H1 (cell line): ENCODE results near the gene CSTF3. TPM values are rescaled to one million over a fixed set of nuclear protein-coding genes. Genes with fewer than 3 reads are reported as not detected.

Experiments used
- BCL11A ChIP-seq, 2 experiments: IDR thresholded peaks; one replicate each; pipeline ENCODE4 v1.6.1; 2011; ENCODE audit warnings: low read depth in 2 of 2, low read length in 2 of 2, mild to moderate bottlenecking in 2 of 2
- CBX5 ChIP-seq: fragments of 300-800, 300-1000 bp; sonication (generic); IDR thresholded peaks from 2 replicates; pipeline ENCODE4 v1.7.1; 2016; ENCODE audit warnings: antibody characterized with exemption, low read length, low read depth
- CHD1 ChIP-seq: IDR thresholded peaks from 2 replicates; pipeline ENCODE4 v1.6.1; 2012; ENCODE audit warnings: low read depth, low read length, improper control_type of control experiment
- EGR1 ChIP-seq: IDR thresholded peaks from 2 replicates; pipeline ENCODE4 v1.6.1; 2011; ENCODE audit warnings: low read depth, low read length, borderline replicate concordance
- HDAC2 ChIP-seq, 2 experiments: fragments of 300-600 bp in 1 of 2; sonication (generic) in 1 of 2; IDR thresholded peaks; 2 replicates each; pipeline ENCODE4 v1.6.1; 2011 to 2012; ENCODE audit warnings: low read depth in 2 of 2, low read length in 2 of 2, mild to moderate bottlenecking in 2 of 2, moderate library complexity in 2 of 2, borderline replicate concordance in 1 of 2, inconsistent platforms in 1 of 2
- NRF1 ChIP-seq: IDR thresholded peaks from 2 replicates; pipeline ENCODE4 v1.6.1; 2011; ENCODE audit warnings: mild to moderate bottlenecking, low read depth, low read length, improper control_type of control experiment
- SIRT6 ChIP-seq: IDR thresholded peaks from one replicate; pipeline ENCODE4 v1.7.1; 2012; ENCODE audit warnings: low read length, inconsistent platforms
- polyA plus RNA-seq, 7 experiments: library from polyadenylated mRNA; depleted of rRNA in 3 of 7; stranded (reverse) in 5 of 7; unstranded in 2 of 7; fragments of >200 nt in 5 of 7; fragments of 200-250 nt in 2 of 7; gene quantifications; 1 replicate in 5 of 7; 2 replicates in 1 of 7; 4 replicates in 1 of 7; pipeline versions ENCODE4 v1.2.1 to v1.2.3, GENCODE V29; 2011 to 2013; ENCODE audit warnings: missing spikeins in 2 of 7, mixed read lengths in 2 of 7
- total RNA-seq: library from RNA; stranded (reverse); fragmentation: NEBNext Ultra II Directional; extraction: Animal tissue kit (Norgen Biotek cat#: 25700); gene quantifications from 2 replicates; pipeline ENCODE4 v1.2.1, GENCODE V29; 2021
- TF ChIP-seq, protein P1 (sequence below): fragments of 300-600 bp; sonication (generic); IDR thresholded peaks from 2 replicates; pipeline ENCODE4 v1.7.1; 2012; ENCODE audit warnings: low read length, moderate library complexity, mild to moderate bottlenecking, inconsistent platforms; ENCODE audit not compliant: insufficient replicate concordance
- TF ChIP-seq, protein P2 (sequence below): IDR thresholded peaks from 2 replicates; pipeline ENCODE4 v1.6.1; 2012; ENCODE audit warnings: low read length, inconsistent platforms

CSTF3 gene
- total and polyA plus RNA-seq, 2 of the 8 experiments (the other 6 are each of a cell fraction or from before 2014, with no cell fraction given) = 22.3 to 54.7 TPM

DNA sequence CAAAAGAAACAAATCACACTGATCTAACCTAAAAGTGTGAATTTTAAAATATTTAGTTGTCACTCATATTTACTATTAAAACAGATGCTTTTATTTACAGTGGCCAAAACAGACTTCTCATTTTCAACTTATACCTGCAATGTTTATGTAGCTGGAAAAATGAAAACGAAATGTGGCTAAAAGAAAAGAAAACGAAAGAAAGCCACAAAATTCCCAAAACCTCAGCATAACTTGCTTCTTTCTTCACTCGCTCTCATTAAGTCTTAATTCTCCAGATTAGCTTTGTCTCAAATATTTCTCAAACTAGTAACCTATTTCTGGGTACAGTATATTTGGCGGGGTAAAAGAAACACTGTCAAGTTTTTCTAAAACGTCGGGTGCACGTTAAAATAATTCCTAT is 693 bp downstream of the CSTF3 start (continued):
- TF ChIP-seq, protein P1, sequence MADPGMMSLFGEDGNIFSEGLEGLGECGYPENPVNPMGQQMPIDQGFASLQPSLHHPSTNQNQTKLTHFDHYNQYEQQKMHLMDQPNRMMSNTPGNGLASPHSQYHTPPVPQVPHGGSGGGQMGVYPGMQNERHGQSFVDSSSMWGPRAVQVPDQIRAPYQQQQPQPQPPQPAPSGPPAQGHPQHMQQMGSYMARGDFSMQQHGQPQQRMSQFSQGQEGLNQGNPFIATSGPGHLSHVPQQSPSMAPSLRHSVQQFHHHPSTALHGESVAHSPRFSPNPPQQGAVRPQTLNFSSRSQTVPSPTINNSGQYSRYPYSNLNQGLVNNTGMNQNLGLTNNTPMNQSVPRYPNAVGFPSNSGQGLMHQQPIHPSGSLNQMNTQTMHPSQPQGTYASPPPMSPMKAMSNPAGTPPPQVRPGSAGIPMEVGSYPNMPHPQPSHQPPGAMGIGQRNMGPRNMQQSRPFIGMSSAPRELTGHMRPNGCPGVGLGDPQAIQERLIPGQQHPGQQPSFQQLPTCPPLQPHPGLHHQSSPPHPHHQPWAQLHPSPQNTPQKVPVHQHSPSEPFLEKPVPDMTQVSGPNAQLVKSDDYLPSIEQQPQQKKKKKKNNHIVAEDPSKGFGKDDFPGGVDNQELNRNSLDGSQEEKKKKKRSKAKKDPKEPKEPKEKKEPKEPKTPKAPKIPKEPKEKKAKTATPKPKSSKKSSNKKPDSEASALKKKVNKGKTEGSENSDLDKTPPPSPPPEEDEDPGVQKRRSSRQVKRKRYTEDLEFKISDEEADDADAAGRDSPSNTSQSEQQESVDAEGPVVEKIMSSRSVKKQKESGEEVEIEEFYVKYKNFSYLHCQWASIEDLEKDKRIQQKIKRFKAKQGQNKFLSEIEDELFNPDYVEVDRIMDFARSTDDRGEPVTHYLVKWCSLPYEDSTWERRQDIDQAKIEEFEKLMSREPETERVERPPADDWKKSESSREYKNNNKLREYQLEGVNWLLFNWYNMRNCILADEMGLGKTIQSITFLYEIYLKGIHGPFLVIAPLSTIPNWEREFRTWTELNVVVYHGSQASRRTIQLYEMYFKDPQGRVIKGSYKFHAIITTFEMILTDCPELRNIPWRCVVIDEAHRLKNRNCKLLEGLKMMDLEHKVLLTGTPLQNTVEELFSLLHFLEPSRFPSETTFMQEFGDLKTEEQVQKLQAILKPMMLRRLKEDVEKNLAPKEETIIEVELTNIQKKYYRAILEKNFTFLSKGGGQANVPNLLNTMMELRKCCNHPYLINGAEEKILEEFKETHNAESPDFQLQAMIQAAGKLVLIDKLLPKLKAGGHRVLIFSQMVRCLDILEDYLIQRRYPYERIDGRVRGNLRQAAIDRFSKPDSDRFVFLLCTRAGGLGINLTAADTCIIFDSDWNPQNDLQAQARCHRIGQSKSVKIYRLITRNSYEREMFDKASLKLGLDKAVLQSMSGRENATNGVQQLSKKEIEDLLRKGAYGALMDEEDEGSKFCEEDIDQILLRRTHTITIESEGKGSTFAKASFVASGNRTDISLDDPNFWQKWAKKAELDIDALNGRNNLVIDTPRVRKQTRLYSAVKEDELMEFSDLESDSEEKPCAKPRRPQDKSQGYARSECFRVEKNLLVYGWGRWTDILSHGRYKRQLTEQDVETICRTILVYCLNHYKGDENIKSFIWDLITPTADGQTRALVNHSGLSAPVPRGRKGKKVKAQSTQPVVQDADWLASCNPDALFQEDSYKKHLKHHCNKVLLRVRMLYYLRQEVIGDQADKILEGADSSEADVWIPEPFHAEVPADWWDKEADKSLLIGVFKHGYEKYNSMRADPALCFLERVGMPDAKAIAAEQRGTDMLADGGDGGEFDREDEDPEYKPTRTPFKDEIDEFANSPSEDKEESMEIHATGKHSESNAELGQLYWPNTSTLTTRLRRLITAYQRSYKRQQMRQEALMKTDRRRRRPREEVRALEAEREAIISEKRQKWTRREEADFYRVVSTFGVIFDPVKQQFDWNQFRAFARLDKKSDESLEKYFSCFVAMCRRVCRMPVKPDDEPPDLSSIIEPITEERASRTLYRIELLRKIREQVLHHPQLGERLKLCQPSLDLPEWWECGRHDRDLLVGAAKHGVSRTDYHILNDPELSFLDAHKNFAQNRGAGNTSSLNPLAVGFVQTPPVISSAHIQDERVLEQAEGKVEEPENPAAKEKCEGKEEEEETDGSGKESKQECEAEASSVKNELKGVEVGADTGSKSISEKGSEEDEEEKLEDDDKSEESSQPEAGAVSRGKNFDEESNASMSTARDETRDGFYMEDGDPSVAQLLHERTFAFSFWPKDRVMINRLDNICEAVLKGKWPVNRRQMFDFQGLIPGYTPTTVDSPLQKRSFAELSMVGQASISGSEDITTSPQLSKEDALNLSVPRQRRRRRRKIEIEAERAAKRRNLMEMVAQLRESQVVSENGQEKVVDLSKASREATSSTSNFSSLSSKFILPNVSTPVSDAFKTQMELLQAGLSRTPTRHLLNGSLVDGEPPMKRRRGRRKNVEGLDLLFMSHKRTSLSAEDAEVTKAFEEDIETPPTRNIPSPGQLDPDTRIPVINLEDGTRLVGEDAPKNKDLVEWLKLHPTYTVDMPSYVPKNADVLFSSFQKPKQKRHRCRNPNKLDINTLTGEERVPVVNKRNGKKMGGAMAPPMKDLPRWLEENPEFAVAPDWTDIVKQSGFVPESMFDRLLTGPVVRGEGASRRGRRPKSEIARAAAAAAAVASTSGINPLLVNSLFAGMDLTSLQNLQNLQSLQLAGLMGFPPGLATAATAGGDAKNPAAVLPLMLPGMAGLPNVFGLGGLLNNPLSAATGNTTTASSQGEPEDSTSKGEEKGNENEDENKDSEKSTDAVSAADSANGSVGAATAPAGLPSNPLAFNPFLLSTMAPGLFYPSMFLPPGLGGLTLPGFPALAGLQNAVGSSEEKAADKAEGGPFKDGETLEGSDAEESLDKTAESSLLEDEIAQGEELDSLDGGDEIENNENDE = no peak
- no peak for TF ChIP-seq HDAC2 (IDR thresholded peaks at IDR 0.05; ENCODE audit: borderline replicate concordance in 1 of 2, low read depth in 2 of 2, low read length in 2 of 2)
- no peak for TF ChIP-seq EGR1
- no peak for TF ChIP-seq BCL11A (IDR thresholded peaks at IDR 0.05; ENCODE audit: low read depth in 2 of 2, low read length in 2 of 2)
- TF ChIP-seq CBX5 = no peak
- no peak; the same call in 1 of the 2 replicates for TF ChIP-seq CHD1
- TF ChIP-seq, protein P2, sequence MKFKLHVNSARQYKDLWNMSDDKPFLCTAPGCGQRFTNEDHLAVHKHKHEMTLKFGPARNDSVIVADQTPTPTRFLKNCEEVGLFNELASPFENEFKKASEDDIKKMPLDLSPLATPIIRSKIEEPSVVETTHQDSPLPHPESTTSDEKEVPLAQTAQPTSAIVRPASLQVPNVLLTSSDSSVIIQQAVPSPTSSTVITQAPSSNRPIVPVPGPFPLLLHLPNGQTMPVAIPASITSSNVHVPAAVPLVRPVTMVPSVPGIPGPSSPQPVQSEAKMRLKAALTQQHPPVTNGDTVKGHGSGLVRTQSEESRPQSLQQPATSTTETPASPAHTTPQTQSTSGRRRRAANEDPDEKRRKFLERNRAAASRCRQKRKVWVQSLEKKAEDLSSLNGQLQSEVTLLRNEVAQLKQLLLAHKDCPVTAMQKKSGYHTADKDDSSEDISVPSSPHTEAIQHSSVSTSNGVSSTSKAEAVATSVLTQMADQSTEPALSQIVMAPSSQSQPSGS = no peak
- TF ChIP-seq NRF1 = no peak
- no peak for TF ChIP-seq SIRT6
